Large intestine (tissue), 3 donors: ENCODE data around the gene PLCH2. TPM values are rescaled to one million over a fixed set of nuclear protein-coding genes. Genes with fewer than 3 reads are reported as not detected.

Source experiments
- DNase-seq, 2 donors: peaks; one replicate each; pipeline versions ENCODE4 v3.0.0 to v3.0.0-alpha.2; 2013
- H3K27ac ChIP-seq: one replicate; pipeline ENCODE4 v1.5.1; 2013; ENCODE audit warnings: low read length
- H3K27me3 ChIP-seq: 2 replicates; pipeline ENCODE4 v1.6.1; 2013; ENCODE audit warnings: low read length; ENCODE audit not compliant: control insufficient read depth, insufficient read depth
- H3K36me3 ChIP-seq: 2 replicates; pipeline ENCODE4 v1.6.1; 2013; ENCODE audit warnings: low read length; ENCODE audit not compliant: control insufficient read depth, insufficient read depth
- H3K4me1 ChIP-seq: one replicate; pipeline ENCODE4 v1.6.1; 2013; ENCODE audit warnings: low read length; ENCODE audit not compliant: control insufficient read depth, insufficient read depth
- H3K4me3 ChIP-seq: one replicate; pipeline ENCODE4 v1.5.1; 2013; ENCODE audit warnings: low read length
- H3K9me3 ChIP-seq: one replicate; pipeline ENCODE4 v1.6.1; 2013; ENCODE audit warnings: mild to moderate bottlenecking, low read depth, low read length, moderate library complexity; ENCODE audit not compliant: control insufficient read depth
- WGBS: methylation state at CpG from one replicate; pipeline ENCODE4 v1.1.5; 2013; ENCODE audit warnings: low lambda C conversion rate; ENCODE audit not compliant: insufficient coverage; 5-methylcytosine and 5-hydroxymethylcytosine counted together
- polyA plus RNA-seq: library from polyadenylated mRNA; unstranded; fragments of 120-200 nt; gene quantifications from one replicate; pipeline ENCODE4 v1.2.1, GENCODE V29; 2013

PLCH2 gene
- polyA plus RNA-seq, 1 donor = 5.0 TPM

DNA sequence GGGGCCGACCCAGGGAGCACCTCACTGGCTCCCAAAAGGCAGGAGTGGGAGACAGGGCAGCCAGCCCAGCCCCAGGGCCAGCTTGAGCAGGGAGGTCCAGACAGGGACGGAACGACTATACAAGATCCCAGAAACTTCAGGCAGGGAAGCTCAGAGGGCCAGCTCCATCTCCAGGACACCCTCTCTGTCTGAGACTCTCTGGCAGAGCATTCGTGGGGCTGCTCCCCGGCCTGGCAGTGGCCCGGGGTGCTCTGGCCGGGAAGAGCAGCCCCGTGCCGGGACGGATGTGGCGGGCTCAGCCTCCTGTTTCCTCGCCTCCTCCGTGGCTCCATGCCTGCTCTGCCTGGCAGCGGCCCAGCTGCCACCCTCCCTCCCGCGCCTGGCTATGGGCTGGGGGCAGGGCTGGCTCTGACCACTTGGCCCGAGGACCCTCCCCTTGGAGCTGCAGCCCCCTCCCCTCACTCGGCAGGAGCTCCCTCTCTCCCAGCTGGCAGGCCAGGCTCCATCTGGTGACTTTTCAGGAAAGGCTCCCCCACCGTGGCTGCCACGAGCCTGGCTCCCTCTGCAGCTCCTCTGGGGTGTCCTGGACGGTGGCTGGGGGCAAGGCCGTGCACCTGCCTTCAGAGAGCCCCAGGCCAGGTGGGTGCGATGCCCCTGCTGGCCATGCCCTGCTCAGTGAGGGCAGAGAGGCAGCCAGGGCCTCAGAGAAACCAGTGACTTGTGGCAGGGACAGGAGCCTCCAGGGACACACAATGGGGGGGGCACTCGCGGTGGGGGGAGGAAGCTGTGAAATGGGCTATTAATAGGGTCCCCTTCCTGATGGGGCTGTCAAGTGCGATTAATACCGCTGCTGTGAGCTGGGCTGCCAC lies 5.6 kb upstream of the PLCH2 start:
- Histone ChIP-seq H3K4me3 (no peak overlapping the region), H3K9me3 (no peaks in the 10 kb centered on the region), H3K27ac (no peak overlapping the region), H3K36me3 (no peaks in the 10 kb centered on the region), H3K4me1 (no peaks in the 10 kb centered on the region), H3K27me3 (peaks cover 23% of the 10 kb centered on the region)
- no peak for DNase-seq
- no CpG with 5 or more reads among the region's 27 CpGs for WGBS

DNA sequence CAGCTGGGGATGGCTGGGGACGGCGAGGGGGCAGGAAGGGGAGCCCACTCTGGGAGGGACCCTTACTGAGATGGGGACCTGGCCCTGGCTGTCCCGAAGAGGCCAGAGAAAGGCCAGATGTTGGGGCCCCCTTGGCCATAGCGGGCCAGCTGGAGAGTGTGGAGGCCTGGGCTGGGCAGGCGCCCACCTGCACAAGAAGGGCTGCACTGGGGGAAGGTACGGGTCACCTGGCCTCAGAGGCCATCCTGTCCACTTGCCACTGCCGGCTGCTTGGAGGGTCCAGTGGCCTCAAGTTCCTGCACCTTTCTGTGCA lies 5.0 kb upstream of the PLCH2 start:
- no CpG with 5 or more reads among the region's 7 CpGs for WGBS
- no peaks in the 10 kb centered on the region for H3K36me3 ChIP-seq
- no peak overlapping the region for H3K4me3 ChIP-seq
- no peaks in the 10 kb centered on the region for H3K4me1 ChIP-seq
- no peaks in the 10 kb centered on the region for H3K9me3 ChIP-seq
- DNase-seq = no peak
- H3K27ac ChIP-seq = no peak overlapping the region
- H3K27me3 ChIP-seq = peaks cover 23% of the 10 kb centered on the region

DNA sequence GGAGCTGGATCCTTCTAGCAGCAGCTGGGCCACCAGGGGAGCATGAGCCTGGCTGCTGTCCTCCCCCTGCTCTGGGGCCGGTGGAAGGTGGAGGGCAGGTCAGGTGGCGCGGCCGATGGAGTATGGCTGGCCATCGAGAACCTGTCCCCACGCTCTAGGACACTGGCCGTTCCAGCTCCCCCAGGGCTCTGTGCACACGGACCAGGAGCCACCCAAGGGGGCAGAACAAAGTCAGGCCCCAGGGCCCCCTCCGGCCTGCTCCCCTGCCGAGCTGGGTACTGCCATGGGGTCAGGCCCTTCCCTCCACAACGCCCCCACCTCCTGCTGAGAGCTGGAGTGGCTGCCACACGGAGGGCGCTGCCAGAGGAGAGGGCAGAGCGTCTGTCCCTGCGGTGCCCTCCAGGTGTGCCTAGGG lies 4.5 kb upstream of the PLCH2 start:
- Histone ChIP-seq H3K36me3 (no peaks in the 10 kb centered on the region), H3K4me3 (no peak overlapping the region), H3K9me3 (no peaks in the 10 kb centered on the region), H3K4me1 (no peaks in the 10 kb centered on the region), H3K27me3 (peaks cover 21% of the 10 kb centered on the region), H3K27ac (no peak overlapping the region)
- no peak for DNase-seq
- WGBS = no CpG with 5 or more reads among the region's 15 CpGs

DNA sequence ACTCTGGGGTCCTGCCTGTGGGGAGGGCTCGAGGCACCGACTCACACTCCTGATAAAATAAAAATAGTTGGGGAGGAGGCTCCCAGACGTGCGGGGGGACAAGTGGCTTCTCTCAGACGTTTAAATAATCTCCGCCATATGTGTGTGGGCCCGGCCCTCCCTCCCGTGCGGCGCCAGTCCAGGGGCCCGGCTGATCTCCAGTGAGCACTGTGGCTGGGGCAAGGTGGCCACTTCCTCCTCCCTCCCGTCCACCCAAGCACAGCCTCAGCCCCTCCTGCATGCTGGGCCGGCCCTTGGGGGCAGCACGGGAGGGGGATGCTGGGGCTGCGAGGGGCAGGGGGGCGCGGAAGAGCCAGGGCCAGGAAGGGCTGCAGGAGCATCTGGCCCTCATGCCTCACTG lies 4.0 kb upstream of the PLCH2 start:
- H3K36me3 ChIP-seq = no peaks in the 10 kb centered on the region
- no peak overlapping the region for H3K4me3 ChIP-seq
- peaks cover 18% of the 10 kb centered on the region for H3K27me3 ChIP-seq
- WGBS = no CpG with 5 or more reads among the region's 17 CpGs
- DNase-seq = no peak
- H3K27ac ChIP-seq = no peak overlapping the region
- no peaks in the 10 kb centered on the region for H3K9me3 ChIP-seq
- peaks cover 2% of the 10 kb centered on the region for H3K4me1 ChIP-seq

DNA sequence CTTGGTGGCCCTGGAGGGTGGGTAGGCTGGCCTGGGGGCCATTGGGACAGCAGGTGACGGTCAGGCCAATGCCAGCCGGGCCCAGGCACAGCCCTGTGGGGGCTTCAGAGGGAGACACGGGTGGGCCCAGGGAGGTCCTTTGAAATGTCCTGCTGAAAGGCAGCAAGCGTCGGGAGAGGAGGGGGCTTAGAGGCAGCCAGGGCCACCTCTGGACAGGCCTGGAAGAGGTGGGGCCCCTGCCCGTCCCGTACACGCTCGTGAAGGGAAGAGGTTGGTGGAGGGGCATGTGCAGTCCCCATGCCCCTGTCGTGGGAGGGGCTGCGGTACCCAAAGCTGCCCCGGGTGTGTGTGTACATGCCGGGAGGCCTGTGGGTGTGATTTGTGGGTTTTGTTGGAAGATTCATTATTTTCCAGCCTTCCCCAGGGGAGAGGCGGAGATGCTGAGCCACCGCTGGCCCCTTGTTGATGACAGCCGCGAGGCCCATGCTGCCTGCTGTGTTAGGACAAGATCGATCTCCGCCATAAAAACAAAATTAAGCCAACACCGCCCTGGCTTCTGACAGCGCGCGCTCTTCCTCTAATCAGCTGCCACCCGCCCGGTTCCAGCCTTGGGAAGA lies 3.4 kb upstream of the PLCH2 start:
- no peaks in the 10 kb centered on the region for H3K9me3 ChIP-seq
- peaks cover 7% of the 10 kb centered on the region for H3K4me1 ChIP-seq
- no peak overlapping the region for H3K4me3 ChIP-seq
- DNase-seq = no peak
- H3K36me3 ChIP-seq = no peaks in the 10 kb centered on the region
- peaks cover 14% of the 10 kb centered on the region for H3K27me3 ChIP-seq
- H3K27ac ChIP-seq = no peak overlapping the region
- WGBS = no CpG with 5 or more reads among the region's 25 CpGs

DNA sequence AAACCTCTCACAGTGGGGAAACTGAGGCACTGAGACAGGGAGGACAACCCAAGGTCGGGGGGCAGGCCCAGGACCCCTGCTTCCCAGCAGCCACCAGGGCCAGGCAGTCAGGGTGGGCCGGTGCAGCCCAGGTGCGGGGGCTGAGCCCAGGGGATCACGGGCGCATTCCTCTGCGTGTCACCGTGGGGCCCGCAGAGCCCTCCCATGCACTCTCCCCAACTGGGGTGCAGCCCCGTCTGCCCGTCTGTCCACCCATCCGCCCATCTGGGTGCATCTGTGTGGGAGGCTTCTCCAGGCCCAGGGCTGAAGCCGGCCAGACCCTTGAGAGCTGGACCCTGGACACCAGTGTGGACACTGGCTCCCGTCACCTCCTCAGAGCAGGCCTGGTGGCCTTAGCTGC lies 2.9 kb upstream of the PLCH2 start:
- H3K27ac ChIP-seq = no peak overlapping the region
- no peak overlapping the region for H3K4me3 ChIP-seq
- peaks cover 13% of the 10 kb centered on the region for H3K4me1 ChIP-seq
- no peaks in the 10 kb centered on the region for H3K9me3 ChIP-seq
- no peaks in the 10 kb centered on the region for H3K36me3 ChIP-seq
- H3K27me3 ChIP-seq = peaks cover 8% of the 10 kb centered on the region
- WGBS = no CpG with 5 or more reads among the region's 13 CpGs
- DNase-seq = no peak

DNA sequence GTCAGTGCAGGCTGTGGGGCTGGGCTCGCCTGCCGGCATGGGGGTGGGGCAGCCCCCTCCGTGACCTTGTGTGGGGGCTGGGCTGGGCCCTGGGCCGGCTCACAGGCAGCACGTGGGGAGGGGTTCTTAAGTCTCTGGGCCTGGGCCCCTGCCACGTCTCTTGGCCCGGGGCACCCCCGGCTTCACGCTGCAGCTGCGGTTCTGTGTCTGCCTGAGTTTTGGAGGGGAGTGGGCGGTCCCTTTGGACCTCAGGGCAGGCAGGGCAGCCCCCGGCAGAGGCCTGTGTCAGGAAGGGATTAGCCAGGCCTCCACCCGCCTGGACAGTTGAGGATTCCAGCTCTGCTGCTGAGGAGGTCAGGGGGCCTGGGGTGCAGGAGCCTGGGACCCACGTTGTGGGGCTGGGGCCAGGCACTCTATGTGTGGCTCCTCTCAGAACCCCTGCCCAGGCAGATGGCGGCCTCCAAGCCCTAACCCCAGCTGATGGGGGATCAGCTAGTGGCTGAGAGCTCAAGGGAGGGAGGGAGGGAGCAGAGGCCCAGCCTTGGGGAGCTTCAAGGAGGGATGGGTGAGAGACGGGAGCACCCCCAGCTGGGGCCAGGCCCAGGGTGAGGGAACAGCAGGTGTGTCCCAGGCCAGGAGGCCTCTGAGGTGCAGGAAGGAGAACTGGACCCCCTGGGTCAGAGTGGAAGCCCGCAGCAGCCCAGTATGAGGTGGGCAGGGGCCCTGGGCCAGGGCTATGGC lies 1.8 kb upstream of the PLCH2 start:
- Histone ChIP-seq H3K4me1 (peaks cover 19% of the 10 kb centered on the region), H3K9me3 (no peaks in the 10 kb centered on the region), H3K4me3 (no peak overlapping the region), H3K27me3 (no peaks in the 10 kb centered on the region), H3K27ac (no peak overlapping the region), H3K36me3 (no peaks in the 10 kb centered on the region)
- no peak for DNase-seq
- no CpG with 5 or more reads among the region's 17 CpGs for WGBS

DNA sequence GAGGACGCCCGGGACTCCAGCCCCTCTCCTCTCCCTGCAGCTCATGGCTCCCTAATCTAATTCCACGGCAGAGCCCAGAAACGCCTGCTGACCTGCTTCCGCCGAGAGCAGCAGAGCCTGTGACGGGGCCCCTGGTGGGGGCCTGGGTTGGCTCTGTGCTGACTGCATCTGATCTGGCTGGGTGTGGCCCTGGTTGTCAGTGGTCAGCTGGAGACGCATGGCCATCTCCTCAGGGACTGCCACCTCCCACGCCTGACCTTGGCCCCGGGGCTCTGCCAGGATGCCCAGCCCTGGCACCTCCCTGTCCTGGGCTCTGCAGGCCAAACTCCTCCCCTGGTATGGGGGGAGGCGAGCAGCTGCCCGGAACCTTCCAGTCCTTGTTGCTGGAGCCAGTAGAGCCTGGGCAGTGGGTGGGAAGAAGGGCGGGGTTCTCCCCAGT lies 1.1 kb upstream of the PLCH2 start:
- H3K4me3 ChIP-seq = no peak overlapping the region
- H3K27ac ChIP-seq = no peak overlapping the region
- no peaks in the 10 kb centered on the region for H3K27me3 ChIP-seq
- WGBS = no CpG with 5 or more reads among the region's 13 CpGs
- no peaks in the 10 kb centered on the region for H3K36me3 ChIP-seq
- peak; percentile 42 to 43 for DNase-seq
- H3K4me1 ChIP-seq = peaks cover 19% of the 10 kb centered on the region
- H3K9me3 ChIP-seq = no peaks in the 10 kb centered on the region

DNA sequence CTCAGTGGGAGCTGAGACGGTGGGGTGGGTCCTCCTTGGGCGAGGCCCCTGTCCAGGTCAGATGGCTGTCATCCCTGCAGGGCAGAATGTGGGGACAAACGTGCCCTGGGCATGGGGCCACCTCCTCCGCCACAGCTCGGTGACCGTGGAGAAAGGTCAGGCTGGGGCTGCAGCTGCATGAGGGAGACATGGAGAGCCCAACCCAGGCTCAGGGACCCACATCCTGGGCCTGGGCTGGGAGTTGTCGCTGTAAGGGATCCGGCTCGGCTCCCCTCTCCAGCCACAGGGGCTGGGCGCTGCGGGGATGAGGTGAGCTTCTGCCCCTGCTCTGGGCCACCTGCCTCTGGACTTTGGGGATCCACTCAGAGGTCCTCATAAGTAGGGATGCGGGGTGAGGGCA lies 518 bp upstream of the PLCH2 start:
- peaks cover 19% of the 10 kb centered on the region for H3K4me1 ChIP-seq
- H3K27ac ChIP-seq = no peak overlapping the region
- H3K9me3 ChIP-seq = no peaks in the 10 kb centered on the region
- no peaks in the 10 kb centered on the region for H3K27me3 ChIP-seq
- H3K36me3 ChIP-seq = no peaks in the 10 kb centered on the region
- H3K4me3 ChIP-seq = no peak overlapping the region
- no CpG with 5 or more reads among the region's 12 CpGs for WGBS
- no peak for DNase-seq

DNA sequence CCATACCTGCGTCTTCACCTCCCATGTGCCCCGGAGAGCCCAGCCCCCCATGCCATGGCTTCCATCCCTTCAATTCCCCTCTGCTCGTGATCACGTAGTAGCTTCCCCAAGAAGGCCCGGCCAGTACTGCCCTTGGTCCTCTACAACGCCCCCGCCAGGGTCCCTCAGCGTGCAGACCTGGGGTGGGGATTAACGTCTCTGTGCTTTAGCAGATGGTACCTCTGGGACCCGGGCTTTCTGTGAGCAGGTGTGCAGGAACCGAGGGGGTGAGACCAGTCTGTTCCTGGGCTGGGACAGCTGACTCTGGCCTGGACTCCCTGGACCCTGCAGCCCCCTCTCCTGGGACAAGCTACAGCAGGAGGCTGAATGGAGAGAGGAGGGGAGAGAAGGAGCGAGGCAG lies 1.2 kb downstream of the PLCH2 start:
- DNase-seq = no peak
- no peaks in the 10 kb centered on the region for H3K27me3 ChIP-seq

More for the DNA sequence above, 1.2 kb downstream of the PLCH2 start:
- Histone ChIP-seq H3K4me3 (no peak overlapping the region), H3K9me3 (no peaks in the 10 kb centered on the region), H3K36me3 (no peaks in the 10 kb centered on the region), H3K4me1 (peaks cover 34% of the 10 kb centered on the region), H3K27ac (peak overlapping the region; percentile 23)
- no CpG with 5 or more reads among the region's 12 CpGs for WGBS
